ENCODE results near the gene NOS3.

DNA sequence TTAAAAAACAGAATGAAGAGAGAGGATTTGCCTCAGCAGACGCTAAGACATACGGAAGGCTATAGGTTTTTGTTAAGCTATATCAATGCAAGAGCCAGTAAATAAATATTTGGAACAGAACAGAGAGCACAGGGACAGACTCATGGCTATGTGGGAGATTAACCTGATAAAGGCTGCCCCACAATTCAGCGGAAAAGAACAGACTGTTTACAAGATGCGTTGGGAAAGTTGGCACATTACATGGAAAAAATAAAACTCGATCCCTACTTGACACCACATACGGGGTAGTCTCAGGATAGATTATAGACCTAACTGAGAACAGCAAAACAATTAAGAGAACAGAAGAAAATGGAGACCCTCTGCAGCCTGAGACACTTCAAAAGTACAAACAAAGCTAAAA lies 23.5 kb upstream of the NOS3 start:
- TF ChIP-seq EZH2 (IDR thresholded peaks at IDR 0.05; ENCODE audit: borderline replicate concordance, low read depth, low read length, severe bottlenecking): no peak
- TF ChIP-seq, protein P1, sequence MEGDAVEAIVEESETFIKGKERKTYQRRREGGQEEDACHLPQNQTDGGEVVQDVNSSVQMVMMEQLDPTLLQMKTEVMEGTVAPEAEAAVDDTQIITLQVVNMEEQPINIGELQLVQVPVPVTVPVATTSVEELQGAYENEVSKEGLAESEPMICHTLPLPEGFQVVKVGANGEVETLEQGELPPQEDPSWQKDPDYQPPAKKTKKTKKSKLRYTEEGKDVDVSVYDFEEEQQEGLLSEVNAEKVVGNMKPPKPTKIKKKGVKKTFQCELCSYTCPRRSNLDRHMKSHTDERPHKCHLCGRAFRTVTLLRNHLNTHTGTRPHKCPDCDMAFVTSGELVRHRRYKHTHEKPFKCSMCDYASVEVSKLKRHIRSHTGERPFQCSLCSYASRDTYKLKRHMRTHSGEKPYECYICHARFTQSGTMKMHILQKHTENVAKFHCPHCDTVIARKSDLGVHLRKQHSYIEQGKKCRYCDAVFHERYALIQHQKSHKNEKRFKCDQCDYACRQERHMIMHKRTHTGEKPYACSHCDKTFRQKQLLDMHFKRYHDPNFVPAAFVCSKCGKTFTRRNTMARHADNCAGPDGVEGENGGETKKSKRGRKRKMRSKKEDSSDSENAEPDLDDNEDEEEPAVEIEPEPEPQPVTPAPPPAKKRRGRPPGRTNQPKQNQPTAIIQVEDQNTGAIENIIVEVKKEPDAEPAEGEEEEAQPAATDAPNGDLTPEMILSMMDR (IDR thresholded peaks at IDR 0.05; ENCODE audit: borderline replicate concordance, extremely low read depth, low read length, poor library complexity, severe bottlenecking): no peak

All from DND-41 (cell line).